Measurements from ENCODE around the gene COMTD1. TPM values are rescaled to one million over a fixed set of nuclear protein-coding genes. Genes with fewer than 3 reads are reported as not detected.

The COMTD1 gene
- total and polyA plus RNA-seq, 2 of the 4 experiments (the other 2 are of a cell fraction) = 1.6 to 6.4 TPM

- Histone ChIP-seq H3K27me3 (ENCODE audit: control insufficient read depth, insufficient read depth, low read length) (no peaks in the 10 kb centered on the region), H3K9me3 (ENCODE audit: control insufficient read depth, insufficient read depth, low read length) (peaks cover 1% of the 10 kb centered on the region; the same call in 1 of the 2 replicates), H2BK15ac (ENCODE audit: low read depth, low read length) (no peak overlapping the region), H3K56ac (ENCODE audit: extremely low read depth, insufficient read depth, low read length) (no peak overlapping the region), H2BK5ac (ENCODE audit: low read depth, low read length, poor library complexity, severe bottlenecking) (no peak overlapping the region), H3K27ac (ENCODE audit: insufficient read depth, low read length) (no peak overlapping the region), H3K36me3 (ENCODE audit: control insufficient read depth, insufficient read depth, low read length) (no peaks in the 10 kb centered on the region), H2BK20ac (ENCODE audit: low read depth, low read length) (no peak overlapping the region), H3K23ac (ENCODE audit: low read depth, low read length) (no peak overlapping the region), H2AK5ac (ENCODE audit: low read depth, low read length) (no peak overlapping the region), H4K5ac (ENCODE audit: low read depth, low read length) (no peak overlapping the region), H2BK120ac (ENCODE audit: low read depth, low read length) (no peak overlapping the region), H3K4me3 (ENCODE audit: insufficient read depth, low read depth, low read length) (no peak overlapping the region), H4K91ac (ENCODE audit: insufficient read depth, low read depth, low read length) (no peak overlapping the region), H3K4ac (ENCODE audit: low read depth, low read length) (no peak overlapping the region), H3K9ac (ENCODE audit: low read depth, low read length) (no peak overlapping the region), H3K14ac (replicated peaks; ENCODE audit: low read depth, low read length) (no peak overlapping the region), H2AFZ (replicated peaks; ENCODE audit: low read length, poor library complexity) (no peak overlapping the region), H4K20me1 (ENCODE audit: insufficient read depth, low read length) (no peaks in the 10 kb centered on the region), H3K4me1 (ENCODE audit: control insufficient read depth, insufficient read depth, low read length) (peaks cover 10% of the 10 kb centered on the region), H3K18ac (ENCODE audit: low read depth, low read length) (no peak overlapping the region), H3K9me1 (ENCODE audit: insufficient read depth, low read length) (no peaks in the 10 kb centered on the region), H2AK9ac (replicated peaks; ENCODE audit: low read depth, low read length, poor library complexity) (no peak overlapping the region), H3K79me1 (ENCODE audit: low read depth in 1 of 2, low read length in 2 of 2) (peaks cover 0 to 5% of the 10 kb centered on the region in 2 experiments; a peak in 1 of 4 replicates), H3K4me2 (ENCODE audit: low read depth, low read length) (no peak overlapping the region), H4K8ac (ENCODE audit: low read depth in 2 of 2, low read length in 2 of 2) (no peak overlapping the region)
- dilution Hi-C loops (cut with HindIII; ENCODE audit: low sequenced_read_pairs, unreplicated experiment) = no loop called here
- CTCF ChIA-PET = no interaction called here
- no peak for ATAC-seq (ENCODE audit: low read depth)
- POLR2A ChIA-PET (ENCODE audit: unreplicated experiment) = interaction anchor here (0.6 kb wide), 1 partner anchor 53 kb away, joined by 3 read pairs; no protein-coding TSS in a partner anchor
- no peak for DNase-seq
- in situ Hi-C loops (cut with MboI; ENCODE audit: low sequenced_read_pairs) = loop anchor here (10.0 kb wide), 2 partner anchors 214 to 994 kb away; no protein-coding TSS in a partner anchor
- WGBS, 2 experiments (ENCODE audit: extremely low coverage in 2 of 2, insufficient read length in 1 of 2) = 96% methylated on average over 4 of the region's 11 CpGs; no CpG with 5 or more reads in 1 of the 2 experiments
- intact Hi-C loops (cut with micrococcal nuclease) = loop anchor here (5.0 to 10.0 kb wide), 6 partner anchors 63 to 1094 kb away; partner anchors contain the start of gene KAT6B
- no TSS peak for BruUV-seq (replicated peaks)
- TF ChIP-seq RAD21 (IDR thresholded peaks at IDR 0.05; ENCODE audit: low read length) (no peak), MXI1 (IDR thresholded peaks at IDR 0.05; ENCODE audit: borderline replicate concordance, low read depth, low read length) (no peak), ELK1 (IDR thresholded peaks at IDR 0.05; ENCODE audit: borderline replicate concordance, low read depth, low read length) (no peak), MAFK (IDR thresholded peaks at IDR 0.05; ENCODE audit: low read depth, low read length) (no peak), POLR2A (IDR thresholded peaks at IDR 0.05; ENCODE audit: low read depth, low read length) (no peak), NFE2L2 (IDR thresholded peaks at IDR 0.05; ENCODE audit: low read depth, low read length) (no peak), MAZ (IDR thresholded peaks at IDR 0.05; ENCODE audit: borderline replicate concordance, low read depth, low read length) (no peak), SMC3 (IDR thresholded peaks at IDR 0.05; ENCODE audit: low read depth, low read length) (no peak), USF2 (IDR thresholded peaks at IDR 0.05; ENCODE audit: low read depth, low read length) (no peak), CEBPB (IDR thresholded peaks at IDR 0.05; ENCODE audit: low read depth, low read length) (no peak), CTCF (conservative IDR thresholded peaks at IDR 0.05; ENCODE audit: low read depth, low read length) (no peak), BHLHE40 (IDR thresholded peaks at IDR 0.05; ENCODE audit: low read depth, low read length) (no peak), CHD1 (IDR thresholded peaks at IDR 0.05; ENCODE audit: low read depth, low read length) (no peak), RFX5 (IDR thresholded peaks at IDR 0.05; ENCODE audit: low read depth, low read length) (no peak), RCOR1 (IDR thresholded peaks at IDR 0.05; ENCODE audit: insufficient replicate concordance, low read length) (no peak)
These were observed 3.5 kb upstream of the COMTD1 start for GRCh38 chr10:75239096-75239790.

Data from IMR-90 (cell line).